ENCODE results near the gene ZNF469. TPM values are rescaled to one million over a fixed set of nuclear protein-coding genes. Genes with fewer than 3 reads are reported as not detected.

The ZNF469 gene
- total RNA-seq, 4 donors from 2014 or later = 0.87 to 1.8 (median 1.1) TPM

- 79 to 87% methylated on average over 12 of the region's 12 CpGs for WGBS, 2 donors
- no peak for DNase-seq (ENCODE audit: low spot score in 2 of 2)
- Histone ChIP-seq H3K9me3 (no peaks in the 10 kb centered on the region), H3K27ac (no peak overlapping the region), H3K4me1 (peaks cover 0 to 8% (median 0%) of the 10 kb centered on the region in 4 donors), H3K36me3 (no peaks in the 10 kb centered on the region), H3K4me3 (no peak overlapping the region), H3K27me3 (peaks cover 0 to 3% of the 10 kb centered on the region in 2 donors)
- TF ChIP-seq CTCF (IDR thresholded peaks at IDR 0.05) (no peak), EP300 (IDR thresholded peaks at IDR 0.05) (no peak), POLR2A (IDR thresholded peaks at IDR 0.05) (no peak)
Measured at GRCh38 chr16:88420496-88420895, 37.7 kb downstream of the ZNF469 start.

GRCh38 chr16:88421301-88421700 is 38.5 kb downstream of the ZNF469 start:
- Histone ChIP-seq H3K27ac (no peak overlapping the region), H3K36me3 (no peaks in the 10 kb centered on the region), H3K4me3 (no peak overlapping the region), H3K27me3 (peaks cover 0 to 3% of the 10 kb centered on the region in 2 donors), H3K9me3 (no peaks in the 10 kb centered on the region), H3K4me1 (peaks cover 0 to 8% (median 0%) of the 10 kb centered on the region in 4 donors)
- DNase-seq (ENCODE audit: low spot score in 2 of 2) = no peak
- TF ChIP-seq EP300 (IDR thresholded peaks at IDR 0.05) (no peak), CTCF (IDR thresholded peaks at IDR 0.05) (no peak), POLR2A (IDR thresholded peaks at IDR 0.05) (no peak)
- 82 to 93% methylated on average over 5 to 13 of the region's 14 CpGs for WGBS, 2 donors

GRCh38 chr16:88421871-88422433 is 39.2 kb downstream of the ZNF469 start:
- Histone ChIP-seq H3K9me3 (no peaks in the 10 kb centered on the region), H3K4me3 (no peak overlapping the region), H3K4me1 (peaks cover 0 to 8% (median 0%) of the 10 kb centered on the region in 4 donors), H3K36me3 (no peaks in the 10 kb centered on the region), H3K27ac (no peak overlapping the region), H3K27me3 (peaks cover 0 to 3% of the 10 kb centered on the region in 2 donors)
- 53 to 54% methylated on average over 5 of the region's 5 CpGs for WGBS, 2 donors
- no peak for DNase-seq (ENCODE audit: low spot score in 2 of 2)
- no peak for TF ChIP-seq EP300 (IDR thresholded peaks at IDR 0.05)
- no peak for TF ChIP-seq POLR2A (IDR thresholded peaks at IDR 0.05)
- TF ChIP-seq CTCF (IDR thresholded peaks at IDR 0.05) = no peak

GRCh38 chr16:88422733-88423447 is 40.1 kb downstream of the ZNF469 start:
- DNase-seq (ENCODE audit: low spot score in 2 of 2) = no peak
- Histone ChIP-seq H3K27me3 (no peaks in the 10 kb centered on the region), H3K27ac (no peak overlapping the region), H3K9me3 (no peaks in the 10 kb centered on the region), H3K4me1 (peaks cover 0 to 8% (median 0%) of the 10 kb centered on the region in 4 donors), H3K36me3 (no peaks in the 10 kb centered on the region), H3K4me3 (no peak overlapping the region)
- WGBS, 2 donors = 42 to 54% methylated on average over 3 of the region's 3 CpGs
- no peak for TF ChIP-seq CTCF (IDR thresholded peaks at IDR 0.05)
- TF ChIP-seq EP300 (IDR thresholded peaks at IDR 0.05) = no peak
- TF ChIP-seq POLR2A (IDR thresholded peaks at IDR 0.05) = no peak

- Histone ChIP-seq H3K9me3 (no peaks in the 10 kb centered on the region), H3K27me3 (no peaks in the 10 kb centered on the region), H3K27ac (no peak overlapping the region), H3K4me1 (peaks cover 0 to 8% (median 0%) of the 10 kb centered on the region in 4 donors), H3K4me3 (no peak overlapping the region), H3K36me3 (no peaks in the 10 kb centered on the region)
- TF ChIP-seq EP300 (IDR thresholded peaks at IDR 0.05) (no peak), POLR2A (IDR thresholded peaks at IDR 0.05) (no peak), CTCF (IDR thresholded peaks at IDR 0.05) (no peak)
- no peak for DNase-seq (ENCODE audit: low spot score in 2 of 2)
- 58 to 78% methylated on average over 6 of the region's 6 CpGs for WGBS, 2 donors
Measured at GRCh38 chr16:88423448-88423850, 40.7 kb downstream of the ZNF469 start.
